Panc1 (cell line): Measurements from ENCODE around the gene AP1S1. TPM values are rescaled to one million over a fixed set of nuclear protein-coding genes. Genes with fewer than 3 reads are reported as not detected.
"Not testable (repeated sequence)": the region's sequence is repeated elsewhere in the genome, so short reads cannot be mapped to it uniquely, and the experiment has no call there.

Experiments
- ATAC-seq: fragments of 200-7000 bp; cut with Tn5 transposase; 2 replicates; pipeline ENCODE4 v1.9.1; 2020; ENCODE audit warnings: mild to moderate bottlenecking, moderate library complexity
- BruUV-seq: library from RNA; stranded (reverse); fragments of 400-500 nt; replicated peaks from 2 replicates; lab custom pipeline; 2021; lab: Mats Ljungman, UMichigan
- CTCF ChIA-PET: fragments of 300-600 bp; sonication (Branson Sonifier 250); formaldehyde crosslinking; loops from one replicate; lab custom pipeline; 2022; ENCODE audit warnings: antibody characterized with exemption; lab: Charles Lee
- POLR2A ChIA-PET: fragments of 300-600 bp; sonication (Branson Sonifier 250); formaldehyde crosslinking; loops from one replicate; lab custom pipeline; 2022; ENCODE audit warnings: antibody characterized with exemption; lab: Charles Lee
- DNase-seq: peaks from one replicate; pipeline ENCODE4 v3.0.0-alpha.2; 2010; ENCODE audit warnings: low read depth, low spot score
- H3K27ac ChIP-seq: 2 replicates; pipeline ENCODE4 v1.5.1; 2011; ENCODE audit warnings: mild to moderate bottlenecking, low read length, inconsistent platforms
- H3K27me3 ChIP-seq: fragments of 200-500 bp; sonication (Bioruptor generic); 2 replicates; pipeline ENCODE4 v1.6.0; 2014; ENCODE audit warnings: low read length, inconsistent platforms; ENCODE audit not compliant: control insufficient read depth, insufficient read depth
- H3K36me3 ChIP-seq: fragments of 200-500 bp; sonication (Bioruptor generic); 2 replicates; pipeline ENCODE4 v1.5.1; 2014; ENCODE audit warnings: inconsistent platforms, mild to moderate bottlenecking, low read length, moderate library complexity; ENCODE audit not compliant: control insufficient read depth, insufficient read depth
- H3K4me1 ChIP-seq: 2 replicates; pipeline ENCODE4 v1.5.1; 2011; ENCODE audit warnings: inconsistent platforms, mild to moderate bottlenecking, low read length, moderate library complexity; ENCODE audit not compliant: control insufficient read depth, insufficient read depth
- H3K4me3 ChIP-seq, 2 experiments: 2 replicates each; pipeline ENCODE4 v1.5.1; 2011 to 2012; ENCODE audit warnings: low read depth in 2 of 2, low read length in 2 of 2, mild to moderate bottlenecking in 2 of 2, inconsistent platforms in 1 of 2, moderate library complexity in 1 of 2
- H3K9me3 ChIP-seq: fragments of 200-500 bp; sonication (Bioruptor generic); 2 replicates; pipeline ENCODE4 v1.5.1; 2014; ENCODE audit warnings: low read depth, mild to moderate bottlenecking, inconsistent platforms, low read length, moderate library complexity; ENCODE audit not compliant: control insufficient read depth, insufficient read depth
- CTCF ChIP-seq: fragments of 450-650 bp; IDR thresholded peaks from 2 replicates; pipeline ENCODE4 v1.5.1; 2017; ENCODE audit warnings: mild to moderate bottlenecking
- POLR2AphosphoS5 ChIP-seq: IDR thresholded peaks from 2 replicates; pipeline ENCODE4 v1.6.1; 2012; ENCODE audit warnings: mild to moderate bottlenecking, low read depth, low read length, moderate library complexity
- SIN3A ChIP-seq: IDR thresholded peaks from 2 replicates; pipeline ENCODE4 v1.6.1; 2012; ENCODE audit warnings: low read depth, mild to moderate bottlenecking, low read length, moderate library complexity, borderline replicate concordance; ENCODE audit not compliant: insufficient read depth
- TCF7L2 ChIP-seq: IDR thresholded peaks from 2 replicates; pipeline ENCODE4 v1.6.1; 2011; ENCODE audit warnings: mild to moderate bottlenecking, low read depth, low read length, inconsistent platforms
- in situ Hi-C: cut with HindIII; loops from 2 replicates; pipeline ENCODE4 v1.10.0; 2016; ENCODE audit warnings: low sequenced_read_pairs, low pct_unique_long_range_greater_than_20kb
- intact Hi-C: fragments of 100-400 bp; cut with micrococcal nuclease; formaldehyde crosslinking; loops from one replicate; pipeline ENCODE4 v1.10.0; 2022; ENCODE audit not compliant: unreplicated experiment
- total RNA-seq: library from RNA; stranded (reverse); gene quantifications from one replicate; pipeline ENCODE4 v1.2.1, GENCODE V29; 2021; ENCODE audit not compliant: unreplicated experiment
- TF ChIP-seq, protein P1 (sequence below), 2 experiments: IDR thresholded peaks; 2 replicates each; pipeline ENCODE4 v1.6.1; 2011 to 2012; ENCODE audit warnings: low read depth in 2 of 2, control low read depth in 1 of 2, low read length in 1 of 2, mild to moderate bottlenecking in 1 of 2, moderate library complexity in 1 of 2; ENCODE audit not compliant: insufficient read depth in 1 of 2

AP1S1 gene
- total RNA-seq, 1 experiment from 2014 or later = 74.2 TPM

DNA sequence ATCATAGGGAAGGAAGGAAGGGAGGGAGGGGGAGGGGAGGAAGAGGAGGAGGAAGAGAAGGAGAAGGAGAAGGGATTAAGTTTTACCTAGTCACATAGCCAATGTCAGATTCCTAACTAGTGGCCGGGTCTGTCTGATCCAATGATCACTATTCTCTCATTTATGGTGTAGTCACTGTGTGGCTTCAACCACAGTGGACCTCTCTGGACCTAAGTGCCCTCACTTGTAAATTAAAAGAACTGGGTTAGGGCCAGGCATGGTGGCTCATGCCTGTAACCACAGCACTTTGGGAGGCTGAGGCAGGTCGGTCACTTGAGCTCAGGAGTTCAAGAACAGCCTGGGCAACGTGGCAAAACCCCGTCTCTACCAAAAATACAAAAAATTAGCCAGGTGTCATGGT, 34.0 kb upstream of the AP1S1 start:
- ChIA-PET POLR2A (interaction anchor here (1.3 kb wide), 1 partner anchor 19 kb away, joined by 15 read pairs; no protein-coding TSS in a partner anchor), CTCF (interaction anchor here (0.7 kb wide), 1 partner anchor 124 kb away, joined by 3 read pairs; no protein-coding TSS in a partner anchor)
- TF ChIP-seq SIN3A = no peak
- no peak for TF ChIP-seq CTCF
- TF ChIP-seq, protein P1, sequence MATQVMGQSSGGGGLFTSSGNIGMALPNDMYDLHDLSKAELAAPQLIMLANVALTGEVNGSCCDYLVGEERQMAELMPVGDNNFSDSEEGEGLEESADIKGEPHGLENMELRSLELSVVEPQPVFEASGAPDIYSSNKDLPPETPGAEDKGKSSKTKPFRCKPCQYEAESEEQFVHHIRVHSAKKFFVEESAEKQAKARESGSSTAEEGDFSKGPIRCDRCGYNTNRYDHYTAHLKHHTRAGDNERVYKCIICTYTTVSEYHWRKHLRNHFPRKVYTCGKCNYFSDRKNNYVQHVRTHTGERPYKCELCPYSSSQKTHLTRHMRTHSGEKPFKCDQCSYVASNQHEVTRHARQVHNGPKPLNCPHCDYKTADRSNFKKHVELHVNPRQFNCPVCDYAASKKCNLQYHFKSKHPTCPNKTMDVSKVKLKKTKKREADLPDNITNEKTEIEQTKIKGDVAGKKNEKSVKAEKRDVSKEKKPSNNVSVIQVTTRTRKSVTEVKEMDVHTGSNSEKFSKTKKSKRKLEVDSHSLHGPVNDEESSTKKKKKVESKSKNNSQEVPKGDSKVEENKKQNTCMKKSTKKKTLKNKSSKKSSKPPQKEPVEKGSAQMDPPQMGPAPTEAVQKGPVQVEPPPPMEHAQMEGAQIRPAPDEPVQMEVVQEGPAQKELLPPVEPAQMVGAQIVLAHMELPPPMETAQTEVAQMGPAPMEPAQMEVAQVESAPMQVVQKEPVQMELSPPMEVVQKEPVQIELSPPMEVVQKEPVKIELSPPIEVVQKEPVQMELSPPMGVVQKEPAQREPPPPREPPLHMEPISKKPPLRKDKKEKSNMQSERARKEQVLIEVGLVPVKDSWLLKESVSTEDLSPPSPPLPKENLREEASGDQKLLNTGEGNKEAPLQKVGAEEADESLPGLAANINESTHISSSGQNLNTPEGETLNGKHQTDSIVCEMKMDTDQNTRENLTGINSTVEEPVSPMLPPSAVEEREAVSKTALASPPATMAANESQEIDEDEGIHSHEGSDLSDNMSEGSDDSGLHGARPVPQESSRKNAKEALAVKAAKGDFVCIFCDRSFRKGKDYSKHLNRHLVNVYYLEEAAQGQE (IDR thresholded peaks at IDR 0.05; ENCODE audit: insufficient read depth in 1 of 2, low read depth in 2 of 2, low read length in 1 of 2) = no peak
- TF ChIP-seq POLR2AphosphoS5 = no peak
- no peak for TF ChIP-seq TCF7L2
- ATAC-seq (no peak), DNase-seq (no peak)
- in situ Hi-C loops (no loop called here), intact Hi-C loops (no loop called here)
- H3K4me1 ChIP-seq = peaks cover 76% of the 10 kb centered on the region
- no peak overlapping the region for H3K4me3 ChIP-seq
- no peaks in the 10 kb centered on the region for H3K9me3 ChIP-seq
- peak overlapping the region; percentile 81 for H3K27ac ChIP-seq
- H3K27me3 ChIP-seq = no peaks in the 10 kb centered on the region
- BruUV-seq = no TSS peak
- H3K36me3 ChIP-seq = no peaks in the 10 kb centered on the region

- POLR2A ChIA-PET = interaction anchor here (0.7 to 0.9 kb wide), 2 partner anchors 10 to 25 kb away, joined by 3 to 7 read pairs; no protein-coding TSS in a partner anchor
- in situ Hi-C loops, BruUV-seq, intact Hi-C loops, H3K36me3 ChIP-seq, ATAC-seq, DNase-seq, H3K9me3 ChIP-seq, CTCF ChIA-PET, H3K27me3 ChIP-seq: not testable (repeated sequence)
- peak overlapping the region; percentile 98 for H3K27ac ChIP-seq
- H3K4me3 ChIP-seq = peak overlapping the region in 1 of 2 experiments; percentile 19; a peak in 2 of 4 replicates
- H3K4me1 ChIP-seq = peaks cover 85% of the 10 kb centered on the region
Observed at GRCh38 chr7:101121631-101121990, 32.7 kb upstream of the AP1S1 start.
